GM21576 (cell line): Measurements from ENCODE around the gene ETV3.
A peak's percentile ranks its signal among the peaks of the same experiment; 100 is the strongest.
"Not testable (repeated sequence)": the region's sequence is repeated elsewhere in the genome, so short reads cannot be mapped to it uniquely, and the experiment has no call there.

Source experiments
- ATAC-seq: cut with Tn5 transposase; IDR thresholded peaks from one replicate; pipeline ENCODE4 v1.9.1; 2021; ENCODE audit warnings: mild to moderate bottlenecking, moderate library complexity; ENCODE audit not compliant: unreplicated experiment

Gene ETV3

DNA sequence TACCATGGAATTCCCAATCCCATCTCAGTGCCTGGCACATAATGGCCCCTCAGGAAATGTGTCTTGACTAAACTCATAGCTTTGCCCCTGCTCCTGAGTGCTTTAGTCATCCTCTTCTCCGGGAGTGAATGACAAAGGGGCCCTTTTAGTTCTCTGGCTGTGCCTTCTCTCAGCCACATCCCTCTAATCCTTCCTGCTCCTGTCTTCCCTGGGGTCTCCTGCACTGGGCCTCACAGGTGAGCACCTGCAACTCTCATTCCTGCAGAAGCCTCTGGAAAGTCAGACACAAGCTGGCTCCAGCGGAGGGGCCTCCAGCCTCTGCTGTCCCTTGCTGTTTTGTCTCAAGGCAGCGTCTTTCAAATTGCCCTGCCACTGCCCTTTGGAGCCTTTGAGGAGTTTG, 24.6 kb downstream of the ETV3 start:
- ATAC-seq, result no peak

DNA sequence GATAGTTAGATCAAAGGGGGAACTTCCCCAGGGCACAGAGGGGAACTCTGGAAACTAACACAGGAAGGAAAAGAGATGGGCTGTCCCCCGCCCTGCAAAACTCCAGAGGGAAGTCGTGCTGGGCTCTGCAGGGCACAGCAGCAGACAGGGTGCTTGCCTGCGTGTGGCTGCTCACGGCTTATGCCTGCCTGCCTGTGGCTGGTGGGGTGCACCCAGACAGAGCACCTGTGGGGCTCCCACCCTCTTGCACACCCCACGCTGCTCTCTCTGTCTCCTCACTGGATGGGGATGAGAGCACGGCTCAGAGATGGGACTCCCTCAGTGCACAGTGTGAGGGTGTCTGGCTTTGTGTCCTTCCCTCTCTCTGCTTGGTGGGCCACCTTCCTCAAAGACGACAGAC, 25.1 kb downstream of the ETV3 start:
- no peak for ATAC-seq

DNA sequence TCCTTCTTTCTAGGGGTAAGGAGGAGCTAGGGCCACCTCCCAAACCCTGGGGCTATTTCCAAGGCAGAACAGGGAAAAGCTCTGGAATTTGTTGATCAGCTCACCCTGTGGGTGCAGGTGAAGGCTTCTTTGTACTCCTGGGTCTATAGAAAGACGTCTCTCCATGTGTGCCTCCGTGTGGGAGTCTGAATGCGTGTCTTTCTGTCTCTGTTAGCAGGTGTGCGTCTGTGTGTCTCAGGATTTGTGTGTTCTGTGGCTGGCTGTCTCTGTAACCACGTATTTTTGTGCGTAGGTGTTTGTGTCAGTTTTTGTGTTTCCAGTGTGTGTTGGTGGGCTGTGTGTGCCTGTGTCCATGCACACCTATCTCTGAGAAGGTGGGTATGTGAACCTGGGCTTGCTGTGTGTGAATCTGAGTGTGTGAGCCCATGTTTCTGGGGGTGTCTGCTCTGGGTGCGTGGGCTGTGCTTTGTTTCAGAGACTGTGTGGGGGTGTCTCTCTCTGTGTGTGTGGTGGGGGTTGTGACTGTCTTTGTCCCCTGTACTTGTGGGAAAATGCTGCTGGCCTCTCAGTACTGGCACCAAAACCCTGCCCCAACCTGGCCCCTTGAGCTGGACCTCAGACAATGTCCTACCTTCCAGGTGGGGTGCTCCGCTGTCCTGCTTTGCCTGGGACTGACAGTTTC, 25.9 kb downstream of the ETV3 start:
- ATAC-seq, result no peak

DNA sequence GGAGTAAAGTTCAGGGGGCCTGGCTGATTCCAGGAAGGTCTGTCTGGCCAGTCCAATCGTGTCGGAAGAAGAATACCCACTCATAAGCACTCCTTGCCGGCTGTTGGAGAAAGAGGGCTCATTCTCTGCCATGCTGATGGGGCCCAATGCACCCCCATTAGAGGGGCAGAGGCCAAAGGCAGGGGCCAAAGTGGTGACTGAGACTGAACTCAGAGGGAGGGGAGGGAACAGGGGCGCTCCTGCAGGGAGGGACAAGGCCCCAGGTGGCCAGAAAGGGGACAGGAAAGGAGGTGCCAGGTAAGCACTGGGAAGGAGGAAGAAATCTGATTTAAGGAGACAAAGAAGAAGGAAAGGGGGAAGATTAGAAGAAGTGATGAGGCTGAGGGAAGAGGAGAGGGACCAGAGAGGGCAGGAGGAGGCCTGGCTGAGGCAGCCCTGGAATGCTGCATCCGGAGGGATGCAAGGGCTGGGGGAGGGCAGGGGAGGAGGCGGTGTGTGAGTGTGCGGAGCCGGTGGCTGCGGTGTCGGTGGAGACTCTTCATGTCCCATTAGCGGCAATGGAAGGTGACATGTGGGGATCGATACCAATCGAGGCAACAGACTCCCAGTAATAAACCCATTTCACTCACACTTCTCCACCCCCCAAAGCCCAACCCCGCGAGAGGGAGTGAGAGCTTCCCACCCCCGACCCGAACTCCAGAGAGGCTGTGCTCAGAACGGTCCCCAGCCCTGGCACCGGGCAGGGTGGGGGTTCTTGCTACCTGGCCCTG, 26.6 kb downstream of the ETV3 start:
- no peak for ATAC-seq

DNA sequence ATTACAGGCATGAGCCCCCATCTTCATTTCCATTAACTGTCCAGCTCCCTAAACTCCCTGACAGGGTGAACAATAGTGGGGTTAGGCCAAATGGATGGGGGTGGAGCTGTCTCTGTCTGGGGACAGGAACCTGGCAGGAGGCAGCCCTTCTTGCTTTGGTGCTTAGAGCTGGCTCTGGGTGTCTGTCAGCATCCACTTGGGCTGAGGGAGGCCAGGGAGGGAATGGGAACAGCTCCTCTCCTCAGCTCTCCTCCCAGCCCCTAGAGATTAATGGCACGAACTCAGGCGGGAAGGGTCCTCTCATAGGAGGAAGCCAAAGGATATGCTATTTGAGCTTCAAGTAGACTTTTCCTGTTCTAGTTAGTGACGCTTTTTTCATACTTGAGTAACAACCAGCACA, 27.5 kb downstream of the ETV3 start:
- ATAC-seq, result no peak

DNA sequence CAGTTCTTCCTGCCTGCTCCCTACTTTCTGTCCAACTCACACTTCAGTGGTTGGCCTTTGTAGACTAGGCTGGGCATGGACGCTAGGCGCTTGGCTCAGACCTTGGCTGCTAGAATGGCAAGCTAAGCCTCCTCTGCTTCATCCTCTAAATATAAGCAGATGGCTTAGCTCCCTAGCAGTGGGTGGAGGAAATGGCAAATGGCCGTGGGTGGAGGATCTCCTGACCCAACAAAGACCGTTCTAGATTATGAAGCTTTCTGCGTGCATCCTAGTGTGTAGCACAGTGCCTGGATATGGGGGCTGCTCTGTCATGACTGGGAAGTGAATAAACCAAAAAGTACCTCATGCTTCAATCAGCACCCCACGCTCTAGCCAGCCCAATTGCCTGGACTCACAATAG, 28.2 kb downstream of the ETV3 start:
- ATAC-seq, result no peak

DNA sequence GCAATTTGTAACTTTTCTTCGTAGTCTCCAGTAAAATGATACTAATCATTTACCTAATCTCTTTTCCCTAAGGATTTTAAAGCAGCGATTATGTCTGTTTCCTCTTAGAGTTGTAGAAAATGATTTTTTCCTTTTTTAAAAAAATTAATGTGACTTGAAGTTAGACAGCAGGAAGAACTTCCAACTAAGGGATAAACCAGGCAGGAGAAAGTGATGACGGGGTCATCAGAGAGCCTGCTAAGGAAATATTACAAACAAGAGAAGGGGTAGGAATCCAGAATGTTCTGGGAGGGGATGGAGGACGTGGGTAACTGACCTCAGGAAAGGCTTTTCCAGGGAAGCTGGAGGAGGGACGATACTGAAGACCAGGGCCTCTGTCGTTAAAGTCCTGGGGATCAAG, 29.7 kb downstream of the ETV3 start:
- ATAC-seq, result no peak

DNA sequence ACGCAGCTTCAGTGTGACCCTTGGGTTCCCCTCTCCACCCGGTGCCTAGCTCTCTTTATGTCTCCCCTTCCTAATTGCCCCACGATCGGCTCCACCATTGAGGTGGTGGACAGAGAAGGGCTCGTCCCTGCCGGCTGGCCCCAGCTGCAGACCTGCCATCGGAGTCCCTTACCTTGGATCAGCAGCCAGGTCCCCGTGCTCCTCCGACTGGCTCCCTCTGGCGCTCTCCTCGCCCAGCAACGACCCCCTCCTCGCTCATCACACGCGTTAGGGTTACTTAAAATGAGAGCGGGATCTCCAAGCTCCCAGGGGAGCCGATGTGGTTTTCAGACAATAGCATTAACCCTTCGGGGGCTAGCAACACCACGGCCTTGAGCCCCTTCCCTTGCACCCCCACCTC, 30.5 kb downstream of the ETV3 start:
- ATAC-seq, result no peak

DNA sequence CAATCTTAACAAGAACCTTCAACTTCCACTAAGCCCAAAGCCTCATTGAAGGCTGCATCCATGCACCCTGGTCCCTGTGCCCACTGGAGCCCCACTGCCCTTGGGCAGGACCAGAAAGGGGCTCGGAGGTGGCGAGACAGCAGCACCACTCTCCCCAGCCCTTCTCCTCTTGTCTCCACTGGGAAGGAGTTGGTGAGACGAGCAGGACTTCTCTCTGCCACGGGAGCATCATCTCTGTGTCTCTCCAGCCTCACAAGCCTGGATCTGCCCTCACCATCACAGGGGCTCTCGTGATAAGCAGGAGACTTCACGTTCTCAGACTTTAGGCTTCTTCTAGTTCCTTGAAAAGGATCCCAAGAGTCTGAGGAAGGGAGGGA, 31.4 kb downstream of the ETV3 start:
- no peak for ATAC-seq

DNA sequence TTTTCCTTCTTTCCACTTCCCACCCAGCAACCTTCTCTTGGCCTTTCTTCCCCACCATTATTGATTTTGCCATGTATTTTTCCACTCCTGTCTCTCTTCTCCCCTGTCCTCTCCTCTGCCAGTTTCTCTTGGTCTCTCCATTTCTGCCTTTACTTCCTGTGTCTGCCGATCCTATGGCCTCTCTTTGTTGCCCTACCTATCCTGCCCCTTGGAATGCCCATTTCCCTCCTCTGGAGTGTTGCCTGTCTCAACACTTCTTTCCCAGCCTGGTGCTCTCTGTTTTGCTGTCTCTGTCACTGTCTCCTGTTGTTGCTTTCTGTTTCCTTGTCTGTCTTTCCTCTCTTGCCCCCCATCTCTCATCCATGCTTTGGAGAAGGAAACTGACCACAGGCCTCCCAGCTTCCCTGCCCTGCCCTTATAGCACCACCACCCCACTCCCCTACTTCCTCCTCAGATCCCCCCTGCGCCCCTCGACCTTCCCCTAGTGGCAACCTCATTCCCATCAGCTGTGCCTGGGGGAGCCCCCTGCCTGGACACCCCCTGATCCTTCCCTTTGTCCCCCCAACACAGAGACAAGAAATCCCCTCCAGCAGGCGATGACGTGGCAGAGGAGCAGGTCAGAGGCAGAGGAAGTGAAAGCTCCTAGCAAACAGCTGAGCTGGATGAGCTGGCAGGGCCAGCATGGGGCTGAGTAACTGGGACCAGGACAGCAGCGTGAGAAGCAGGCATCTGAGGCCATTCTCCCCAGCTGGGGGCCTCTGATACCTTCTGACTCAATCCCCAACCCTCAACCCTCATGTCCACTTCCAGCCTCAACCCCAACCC, 32.0 kb downstream of the ETV3 start:
- ATAC-seq, result peak; percentile 67

DNA sequence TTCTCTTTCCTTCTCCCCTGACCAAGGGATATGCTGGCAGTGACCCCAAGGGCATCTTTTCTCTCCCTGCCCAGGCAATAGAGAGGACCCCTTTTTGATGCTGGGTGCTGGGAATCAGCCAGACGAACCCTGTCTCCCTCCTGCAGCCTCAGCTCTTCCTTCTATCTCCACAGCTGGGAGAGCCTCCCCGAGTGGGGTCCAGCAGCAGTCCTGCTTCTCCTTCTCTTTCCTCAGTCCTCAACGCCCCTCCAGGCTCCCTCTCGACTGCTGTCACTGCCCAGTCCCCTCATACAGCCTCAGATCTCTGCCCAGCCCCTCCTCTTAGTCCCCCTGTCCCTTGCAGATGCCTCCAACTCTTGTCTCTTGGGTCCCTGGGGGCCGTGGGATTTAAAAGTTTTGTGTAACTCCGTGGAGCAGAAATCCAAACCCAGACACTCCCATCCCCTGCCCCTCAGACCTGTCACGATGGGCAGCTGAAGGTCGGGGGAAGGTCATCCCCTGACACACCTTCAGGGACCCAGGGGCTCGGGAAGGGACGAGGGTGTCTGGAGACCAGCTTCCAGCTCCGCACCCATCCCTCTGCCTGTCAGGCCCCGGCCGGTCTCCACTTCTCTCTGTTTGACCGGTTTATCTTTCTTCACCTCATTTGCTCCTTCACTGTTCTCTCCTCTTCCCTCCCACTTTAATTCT, 32.8 kb downstream of the ETV3 start:
- ATAC-seq, result no peak

DNA sequence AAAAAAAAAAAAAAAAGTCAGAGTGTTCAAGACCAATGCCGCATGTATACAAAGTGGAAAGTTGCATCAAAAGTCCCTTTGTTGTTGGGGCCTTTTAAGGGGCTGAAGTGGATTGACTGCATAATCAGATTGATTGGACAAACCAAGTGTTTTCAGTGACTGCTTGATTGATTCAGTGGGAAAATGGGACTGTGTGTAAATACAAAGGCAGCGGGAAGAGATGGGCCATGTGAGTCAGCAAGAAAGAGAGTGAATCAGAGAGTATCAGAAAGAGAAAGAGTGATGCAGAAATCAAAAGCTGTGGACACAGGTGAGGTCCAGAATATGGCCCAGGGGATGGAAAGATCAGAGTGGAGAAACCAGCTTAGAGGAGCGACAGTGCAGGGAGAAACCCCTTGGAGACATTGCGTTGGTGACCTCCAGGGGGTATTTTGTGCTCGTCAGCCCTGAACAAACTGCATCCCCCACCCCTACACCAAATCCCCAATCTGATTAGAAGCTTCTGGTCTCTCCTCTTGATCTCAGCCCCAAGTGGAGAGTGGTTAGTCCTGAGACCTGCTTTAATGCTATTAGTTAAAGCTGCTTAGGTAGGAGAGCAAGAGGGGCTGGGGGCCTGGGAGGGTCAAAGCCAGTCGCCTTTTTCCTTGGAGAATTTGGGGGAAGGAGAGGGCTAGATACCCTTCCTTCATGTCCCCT, 33.4 kb downstream of the ETV3 start:
- ATAC-seq, result no peak

DNA sequence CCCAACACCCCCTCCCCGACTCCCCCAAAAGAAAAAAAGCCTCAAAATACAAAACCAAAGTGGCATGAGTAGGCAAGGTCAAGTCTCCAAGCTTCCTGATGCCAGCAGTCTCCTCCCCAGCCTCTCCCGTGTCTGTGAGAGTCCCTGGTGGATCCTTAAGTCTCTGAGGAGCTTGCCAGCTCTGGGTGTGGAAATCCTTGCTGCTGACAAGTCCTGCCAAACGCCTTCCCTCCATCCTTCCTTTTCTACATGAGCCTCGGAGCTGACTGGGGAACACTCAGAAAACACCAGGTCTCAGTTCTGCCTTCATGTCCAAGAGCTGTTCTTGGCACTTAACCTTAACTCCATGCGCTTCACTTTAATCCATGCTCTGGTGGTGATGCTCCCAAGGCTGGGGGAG, 34.9 kb downstream of the ETV3 start:
- ATAC-seq, result no peak

DNA sequence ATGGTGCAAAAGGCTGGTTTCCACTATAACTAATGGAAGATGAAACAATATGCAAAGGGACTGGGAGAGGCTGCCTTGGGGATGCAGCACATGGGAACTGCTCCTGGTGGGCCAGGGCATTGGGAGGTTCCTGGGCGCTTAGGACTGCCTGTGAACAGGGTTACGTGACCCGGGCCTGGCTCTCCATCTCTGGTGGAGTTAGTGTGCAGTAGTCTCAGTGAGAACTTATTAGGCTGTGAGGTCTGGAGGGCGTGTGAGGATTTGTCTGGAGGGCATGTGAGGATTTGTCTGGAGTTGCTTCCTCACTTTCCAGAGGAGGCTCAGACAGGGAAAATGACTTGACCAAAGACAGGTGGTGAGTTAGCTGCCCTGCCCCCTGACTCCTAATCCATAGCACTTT, 37.0 kb downstream of the ETV3 start:
- no peak for ATAC-seq

DNA sequence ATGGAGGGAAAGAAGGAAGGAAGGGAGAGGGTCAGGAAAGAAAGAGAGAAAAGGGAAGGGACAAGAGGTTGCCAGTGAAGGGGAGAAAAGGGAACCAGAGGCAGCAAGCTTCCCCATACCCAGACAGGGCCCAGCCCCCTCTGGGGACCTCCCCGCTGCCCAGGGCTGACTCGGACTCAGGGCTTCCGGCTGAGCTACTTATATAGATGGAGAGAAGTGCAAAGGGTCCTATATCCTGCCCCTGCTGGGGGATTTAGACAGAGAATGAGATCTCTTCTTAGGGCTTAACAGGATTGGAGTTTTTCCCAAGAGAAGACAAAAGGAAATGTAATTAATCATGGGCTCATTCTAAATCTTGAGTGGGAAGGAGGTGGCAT, 38.6 kb downstream of the ETV3 start, which contains the start of gene ETV3L:
ETV3L (minus strand) TSS at position 176 of the 377 bp plus-strand sequence. CDS start 285 bp downstream, outside the sequence.
- ATAC-seq, result no peak

DNA sequence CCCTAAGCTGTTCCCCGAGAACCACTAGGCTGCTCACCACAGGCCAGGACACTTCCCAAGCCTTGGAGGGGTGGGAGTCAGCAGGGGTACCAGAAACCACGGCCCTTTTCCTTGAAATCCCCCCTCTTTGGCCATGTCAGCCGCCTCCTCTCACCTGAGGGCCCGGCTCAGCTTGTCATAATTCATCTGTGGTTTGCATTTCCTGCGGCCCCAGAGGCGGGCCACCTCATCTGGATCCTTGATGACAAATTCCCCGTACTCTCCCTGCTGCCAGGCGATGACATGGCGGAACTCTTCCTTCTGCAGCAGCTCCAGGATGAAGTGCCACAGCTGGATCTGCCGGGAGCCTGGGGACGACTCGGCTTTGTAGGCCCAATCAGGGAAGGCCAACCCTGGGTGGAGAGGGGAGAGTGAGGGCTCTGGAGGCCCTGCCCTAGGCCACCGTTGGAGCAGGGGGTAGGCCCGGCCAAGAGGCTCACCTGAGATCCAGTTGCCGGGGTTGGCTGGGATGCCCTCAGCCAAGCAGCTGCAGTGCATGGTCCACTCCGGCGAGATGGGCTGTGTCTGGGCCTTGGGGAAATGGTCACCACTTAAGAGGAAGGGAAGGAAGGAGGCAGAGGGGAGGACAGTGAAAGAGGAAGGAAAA, 39.1 kb downstream of the ETV3 start:
- not testable (repeated sequence) for ATAC-seq

DNA sequence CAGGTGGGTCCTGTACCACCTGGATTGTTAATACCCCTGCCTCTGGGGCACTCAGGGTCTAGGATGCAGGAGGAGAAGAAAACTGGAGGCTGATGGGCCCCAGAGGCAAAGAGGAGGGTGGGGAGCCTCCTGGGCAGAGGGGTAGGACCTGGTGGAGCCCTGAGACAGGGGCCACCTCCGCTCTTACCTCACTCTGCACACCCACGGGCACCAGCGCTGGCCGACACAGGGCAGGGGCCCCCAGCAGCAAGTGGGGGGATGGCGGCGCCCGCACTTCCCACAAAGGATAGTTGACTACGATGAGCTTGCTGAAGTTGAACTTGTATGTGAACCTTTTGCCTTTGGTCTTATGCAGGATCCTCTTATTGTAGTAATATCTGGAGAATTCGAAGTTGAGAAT, 39.7 kb downstream of the ETV3 start:
- no peak for ATAC-seq

DNA sequence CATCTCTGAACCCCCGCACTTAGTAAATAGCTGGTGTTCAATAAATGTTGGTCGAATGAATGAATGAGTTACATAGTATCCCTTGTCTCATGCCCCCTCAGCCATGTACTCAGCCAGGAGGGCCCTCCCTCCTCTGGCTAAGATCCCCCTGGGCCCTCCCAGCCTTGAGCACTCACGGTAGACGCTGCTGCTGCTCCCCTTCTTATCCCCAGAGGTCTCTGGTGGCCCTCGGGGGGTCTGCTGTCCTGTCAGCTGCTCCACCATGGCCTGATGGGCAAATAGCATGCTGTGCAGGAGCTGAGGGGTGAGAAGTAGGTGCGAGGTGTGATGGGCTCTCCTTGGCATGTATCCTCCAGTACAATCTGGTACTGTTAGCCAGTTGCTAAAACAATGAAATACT, 40.5 kb downstream of the ETV3 start:
- no peak for ATAC-seq

DNA sequence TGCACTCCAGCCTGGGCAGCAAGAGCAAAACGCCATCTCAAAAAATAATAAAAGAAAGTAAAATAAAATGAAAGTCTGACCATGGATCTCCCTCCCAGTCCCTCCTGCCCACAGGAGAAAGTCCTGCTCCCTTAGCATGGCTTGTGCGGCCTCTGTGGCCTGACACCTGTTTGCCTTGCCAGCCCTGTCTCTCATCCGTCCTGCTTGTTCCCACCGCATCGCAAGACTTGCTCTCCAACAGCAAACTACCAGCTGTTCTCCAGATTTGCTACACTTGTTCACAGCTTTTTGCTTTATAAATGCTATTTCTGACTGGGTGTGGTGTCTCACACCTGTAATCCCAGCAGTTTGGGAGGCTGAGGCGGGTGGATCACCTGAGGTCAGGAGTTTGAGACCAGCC, 41.3 kb downstream of the ETV3 start:
- ATAC-seq, result no peak

DNA sequence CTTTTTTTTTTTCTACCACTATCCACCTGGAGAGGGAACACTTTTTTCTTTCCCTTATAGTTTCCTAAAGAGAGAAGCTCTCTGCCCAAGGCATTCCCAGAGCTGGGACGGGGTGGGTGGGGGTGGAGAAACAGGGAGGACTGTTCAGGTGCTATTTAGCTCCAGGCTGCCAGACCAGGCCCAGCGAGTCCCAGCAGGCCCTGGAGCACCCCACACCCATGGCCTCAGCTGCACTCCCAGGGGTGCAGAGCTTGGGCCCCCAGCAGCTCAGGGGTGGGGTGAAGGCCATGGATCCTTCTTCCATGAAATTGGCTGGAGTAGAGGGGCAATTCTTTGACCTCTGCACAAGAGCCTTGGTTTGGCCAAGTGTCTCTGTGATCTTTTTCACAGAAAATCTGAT, 42.6 kb downstream of the ETV3 start:
- no peak for ATAC-seq
